ENCODE measurements around the gene KIF3C. TPM values are rescaled to one million over a fixed set of nuclear protein-coding genes. Genes with fewer than 3 reads are reported as not detected.

Gene KIF3C
- polyA plus RNA-seq, 1 donor from 2014 or later = 53.6 TPM

DNA sequence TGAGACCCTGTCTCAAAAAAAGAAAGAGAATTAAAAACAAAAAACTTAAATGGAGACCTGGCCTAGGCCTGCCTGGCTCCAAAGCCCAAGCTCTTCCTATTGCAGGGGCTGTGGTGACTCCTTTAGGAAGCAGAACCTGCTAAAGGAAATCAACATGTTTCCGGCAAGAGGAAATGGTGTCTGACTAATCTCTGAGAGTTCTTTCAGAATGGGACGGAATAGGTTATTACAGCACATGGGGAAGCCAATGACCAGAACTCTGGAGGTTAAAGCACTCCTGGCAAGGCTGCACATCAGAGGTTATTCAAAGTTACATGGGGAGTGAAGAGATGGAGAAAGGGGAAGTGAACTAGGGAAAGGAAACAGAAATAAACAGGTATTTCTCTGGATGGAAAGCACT lies 21.4 kb downstream of the KIF3C start:
- no peaks in the 10 kb centered on the region for H3K9me3 ChIP-seq (ENCODE audit: low read length)
- peaks cover 7% of the 10 kb centered on the region for H4K20me1 ChIP-seq (ENCODE audit: insufficient read depth)
- no peaks in the 10 kb centered on the region for H3F3A ChIP-seq (ENCODE audit: insufficient read depth, low read length, poor library complexity, severe bottlenecking)
- no peaks in the 10 kb centered on the region for H3K27me3 ChIP-seq (ENCODE audit: insufficient read depth, low read depth, low read length)
- no peak for TF ChIP-seq MXI1 (conservative IDR thresholded peaks at IDR 0.05; ENCODE audit: poor library complexity, severe bottlenecking)
- TF ChIP-seq, protein P1, sequence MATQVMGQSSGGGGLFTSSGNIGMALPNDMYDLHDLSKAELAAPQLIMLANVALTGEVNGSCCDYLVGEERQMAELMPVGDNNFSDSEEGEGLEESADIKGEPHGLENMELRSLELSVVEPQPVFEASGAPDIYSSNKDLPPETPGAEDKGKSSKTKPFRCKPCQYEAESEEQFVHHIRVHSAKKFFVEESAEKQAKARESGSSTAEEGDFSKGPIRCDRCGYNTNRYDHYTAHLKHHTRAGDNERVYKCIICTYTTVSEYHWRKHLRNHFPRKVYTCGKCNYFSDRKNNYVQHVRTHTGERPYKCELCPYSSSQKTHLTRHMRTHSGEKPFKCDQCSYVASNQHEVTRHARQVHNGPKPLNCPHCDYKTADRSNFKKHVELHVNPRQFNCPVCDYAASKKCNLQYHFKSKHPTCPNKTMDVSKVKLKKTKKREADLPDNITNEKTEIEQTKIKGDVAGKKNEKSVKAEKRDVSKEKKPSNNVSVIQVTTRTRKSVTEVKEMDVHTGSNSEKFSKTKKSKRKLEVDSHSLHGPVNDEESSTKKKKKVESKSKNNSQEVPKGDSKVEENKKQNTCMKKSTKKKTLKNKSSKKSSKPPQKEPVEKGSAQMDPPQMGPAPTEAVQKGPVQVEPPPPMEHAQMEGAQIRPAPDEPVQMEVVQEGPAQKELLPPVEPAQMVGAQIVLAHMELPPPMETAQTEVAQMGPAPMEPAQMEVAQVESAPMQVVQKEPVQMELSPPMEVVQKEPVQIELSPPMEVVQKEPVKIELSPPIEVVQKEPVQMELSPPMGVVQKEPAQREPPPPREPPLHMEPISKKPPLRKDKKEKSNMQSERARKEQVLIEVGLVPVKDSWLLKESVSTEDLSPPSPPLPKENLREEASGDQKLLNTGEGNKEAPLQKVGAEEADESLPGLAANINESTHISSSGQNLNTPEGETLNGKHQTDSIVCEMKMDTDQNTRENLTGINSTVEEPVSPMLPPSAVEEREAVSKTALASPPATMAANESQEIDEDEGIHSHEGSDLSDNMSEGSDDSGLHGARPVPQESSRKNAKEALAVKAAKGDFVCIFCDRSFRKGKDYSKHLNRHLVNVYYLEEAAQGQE (IDR thresholded peaks at IDR 0.05; ENCODE audit: borderline replicate concordance) = no peak
- TF ChIP-seq RAD21 (conservative IDR thresholded peaks at IDR 0.05) = no peak
- TF ChIP-seq, protein P2, sequence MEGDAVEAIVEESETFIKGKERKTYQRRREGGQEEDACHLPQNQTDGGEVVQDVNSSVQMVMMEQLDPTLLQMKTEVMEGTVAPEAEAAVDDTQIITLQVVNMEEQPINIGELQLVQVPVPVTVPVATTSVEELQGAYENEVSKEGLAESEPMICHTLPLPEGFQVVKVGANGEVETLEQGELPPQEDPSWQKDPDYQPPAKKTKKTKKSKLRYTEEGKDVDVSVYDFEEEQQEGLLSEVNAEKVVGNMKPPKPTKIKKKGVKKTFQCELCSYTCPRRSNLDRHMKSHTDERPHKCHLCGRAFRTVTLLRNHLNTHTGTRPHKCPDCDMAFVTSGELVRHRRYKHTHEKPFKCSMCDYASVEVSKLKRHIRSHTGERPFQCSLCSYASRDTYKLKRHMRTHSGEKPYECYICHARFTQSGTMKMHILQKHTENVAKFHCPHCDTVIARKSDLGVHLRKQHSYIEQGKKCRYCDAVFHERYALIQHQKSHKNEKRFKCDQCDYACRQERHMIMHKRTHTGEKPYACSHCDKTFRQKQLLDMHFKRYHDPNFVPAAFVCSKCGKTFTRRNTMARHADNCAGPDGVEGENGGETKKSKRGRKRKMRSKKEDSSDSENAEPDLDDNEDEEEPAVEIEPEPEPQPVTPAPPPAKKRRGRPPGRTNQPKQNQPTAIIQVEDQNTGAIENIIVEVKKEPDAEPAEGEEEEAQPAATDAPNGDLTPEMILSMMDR (IDR thresholded peaks at IDR 0.05; ENCODE audit: poor library complexity, severe bottlenecking) = no peak
- no peak for TF ChIP-seq EP300 (conservative IDR thresholded peaks at IDR 0.05; ENCODE audit: poor library complexity, severe bottlenecking)
- no peak for TF ChIP-seq TAF1 (IDR thresholded peaks at IDR 0.05; ENCODE audit: low read depth)
- TF ChIP-seq SMC3 (conservative IDR thresholded peaks at IDR 0.05; ENCODE audit: poor library complexity) = no peak
- TF ChIP-seq EZH2 (IDR thresholded peaks at IDR 0.05; ENCODE audit: borderline replicate concordance, insufficient read depth, low read length, poor library complexity, severe bottlenecking) = no peak
- TF ChIP-seq POLR2AphosphoS5 (IDR thresholded peaks at IDR 0.05) = no peak
- H2AFZ ChIP-seq (ENCODE audit: low read depth, low read length) = no peak overlapping the region
- no peak overlapping the region for H3K4me3 ChIP-seq (ENCODE audit: low read length)
- H3K79me2 ChIP-seq (replicated peaks; ENCODE audit: insufficient read depth, low read length) = peaks cover 28% of the 10 kb centered on the region
- no peak overlapping the region for H3K27ac ChIP-seq (ENCODE audit: low read length)
- H3K4me2 ChIP-seq (ENCODE audit: low read length) = no peak overlapping the region
- H3K9ac ChIP-seq (ENCODE audit: low read length) = no peak overlapping the region
- H3K9me2 ChIP-seq (ENCODE audit: insufficient read depth, low read length) = no peaks in the 10 kb centered on the region
- H3K36me3 ChIP-seq (ENCODE audit: insufficient read depth, low read length) = no peaks in the 10 kb centered on the region

DNA sequence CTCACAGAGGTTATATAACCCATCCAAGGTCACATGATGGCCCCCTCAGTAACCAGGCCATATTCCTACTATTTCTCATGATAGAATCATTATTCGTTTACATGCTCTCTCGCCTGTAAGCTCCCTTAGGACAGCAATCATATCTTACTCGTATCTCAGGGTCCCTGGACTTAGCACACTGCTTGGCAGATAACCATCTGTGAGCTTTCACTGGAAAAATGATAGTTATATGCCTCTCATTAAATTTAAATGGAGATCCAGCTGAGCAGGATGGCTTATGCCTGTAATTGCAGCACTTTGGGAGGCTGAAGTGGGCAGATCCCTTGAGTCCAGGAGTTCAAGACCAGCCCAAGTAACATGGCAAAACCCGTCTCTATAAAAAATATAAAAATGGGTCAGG lies 21.9 kb downstream of the KIF3C start:
- H3K4me2 ChIP-seq (ENCODE audit: low read length) = no peak overlapping the region

More for the DNA sequence above, 21.9 kb downstream of the KIF3C start:
- H3K4me3 ChIP-seq (ENCODE audit: low read length) = no peak overlapping the region
- H3K36me3 ChIP-seq (ENCODE audit: insufficient read depth, low read length) = no peaks in the 10 kb centered on the region
- H3K9me2 ChIP-seq (ENCODE audit: insufficient read depth, low read length) = no peaks in the 10 kb centered on the region
- no peaks in the 10 kb centered on the region for H3F3A ChIP-seq (ENCODE audit: insufficient read depth, low read length, poor library complexity, severe bottlenecking)
- H4K20me1 ChIP-seq (ENCODE audit: insufficient read depth) = peaks cover 7% of the 10 kb centered on the region
- no peaks in the 10 kb centered on the region for H3K27me3 ChIP-seq (ENCODE audit: insufficient read depth, low read depth, low read length)
- peaks cover 28% of the 10 kb centered on the region for H3K79me2 ChIP-seq (replicated peaks; ENCODE audit: insufficient read depth, low read length)
- H3K9me3 ChIP-seq (ENCODE audit: low read length) = no peaks in the 10 kb centered on the region
- no peak overlapping the region for H3K27ac ChIP-seq (ENCODE audit: low read length)
- no peak overlapping the region for H3K9ac ChIP-seq (ENCODE audit: low read length)
- TF ChIP-seq, protein P2 (IDR thresholded peaks at IDR 0.05; ENCODE audit: poor library complexity, severe bottlenecking) = no peak
- no peak for TF ChIP-seq TAF1 (IDR thresholded peaks at IDR 0.05; ENCODE audit: low read depth)
- TF ChIP-seq RAD21 (conservative IDR thresholded peaks at IDR 0.05) = no peak
- TF ChIP-seq EZH2 (IDR thresholded peaks at IDR 0.05; ENCODE audit: borderline replicate concordance, insufficient read depth, low read length, poor library complexity, severe bottlenecking) = no peak
- TF ChIP-seq MXI1 (conservative IDR thresholded peaks at IDR 0.05; ENCODE audit: poor library complexity, severe bottlenecking) = no peak
- TF ChIP-seq, protein P1 (IDR thresholded peaks at IDR 0.05; ENCODE audit: borderline replicate concordance) = no peak
- TF ChIP-seq SMC3 (conservative IDR thresholded peaks at IDR 0.05; ENCODE audit: poor library complexity) = no peak
- no peak for TF ChIP-seq POLR2AphosphoS5 (IDR thresholded peaks at IDR 0.05)
- TF ChIP-seq EP300 (conservative IDR thresholded peaks at IDR 0.05; ENCODE audit: poor library complexity, severe bottlenecking) = no peak
- H2AFZ ChIP-seq (ENCODE audit: low read depth, low read length) = no peak overlapping the region

All from neural cell (in vitro differentiated cells).